BJ (cell line): ENCODE results near the gene MEX3C. TPM values are rescaled to one million over a fixed set of nuclear protein-coding genes. Genes with fewer than 3 reads are reported as not detected.

Source experiments
- CTCF ChIA-PET: fragments of 350-600 bp; formaldehyde crosslinking; extraction: SDS; loops from one replicate; lab custom pipeline; 2021; ENCODE audit warnings: antibody characterized with exemption, inconsistent platforms; lab: Yijun Ruan, JAX
- POLR2A ChIA-PET: fragments of 300-600 bp; sonication (Branson Sonifier 250); formaldehyde crosslinking; extraction: SDS; loops from one replicate; lab custom pipeline; 2021; ENCODE audit warnings: antibody characterized with exemption; lab: Charles Lee
- DNase-seq: peaks from one replicate; pipeline ENCODE4 v3.0.0-alpha.2; 2011; ENCODE audit warnings: low read depth
- H3K27me3 ChIP-seq: 2 replicates; pipeline ENCODE4 v1.6.0; 2011; ENCODE audit warnings: low read length; ENCODE audit not compliant: control insufficient read depth, insufficient read depth
- H3K36me3 ChIP-seq: 2 replicates; pipeline ENCODE4 v1.5.1; 2011; ENCODE audit warnings: low read length; ENCODE audit not compliant: control insufficient read depth, insufficient read depth
- H3K4me3 ChIP-seq: 2 replicates; pipeline ENCODE4 v1.5.1; 2011; ENCODE audit warnings: low read depth, mild to moderate bottlenecking, control low read depth, low read length
- polyA plus RNA-seq: library from polyadenylated mRNA; depleted of rRNA; stranded (reverse); fragments of >200 nt; gene quantifications from 2 replicates; pipeline ENCODE4 v1.2.3, GENCODE V29; 2011
- TF ChIP-seq, protein P1 (sequence below): IDR thresholded peaks from 2 replicates; pipeline ENCODE4 v1.5.1; 2011; ENCODE audit warnings: low read depth, mild to moderate bottlenecking, control low read depth, inconsistent platforms, low read length, moderate library complexity; ENCODE audit not compliant: insufficient read depth

The MEX3C gene
- polyA plus RNA-seq, 1 experiment, result 34.4 TPM

DNA sequence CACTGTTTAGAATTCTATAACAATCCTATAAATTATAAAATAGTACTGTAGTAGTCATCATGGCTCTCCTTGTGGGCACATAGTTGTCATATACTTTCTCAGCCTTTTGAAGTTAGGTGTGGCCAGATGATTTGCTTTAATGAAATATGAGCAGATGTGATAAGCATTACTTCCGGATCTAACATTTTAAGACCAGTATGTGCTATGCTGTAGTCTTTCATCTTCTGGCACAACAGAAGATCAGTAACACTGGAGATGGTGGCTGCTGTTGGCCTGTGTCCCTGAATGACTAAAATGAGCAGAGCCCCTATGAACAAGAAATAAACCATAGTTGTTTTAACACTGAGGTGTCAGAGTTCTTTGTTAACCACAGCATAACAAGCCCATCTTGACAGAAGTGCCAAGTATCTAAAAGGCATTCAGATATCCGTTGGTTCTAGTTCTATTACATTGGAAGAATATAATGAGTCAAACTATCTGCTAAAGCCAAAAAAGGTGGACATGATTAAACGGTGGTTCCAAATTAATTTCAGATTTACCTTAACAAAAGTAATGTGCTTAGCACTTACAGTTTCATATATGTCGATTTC is 6.3 kb downstream of the MEX3C start:
- Histone ChIP-seq H3K4me3 (no peak overlapping the region), H3K36me3 (no peaks in the 10 kb centered on the region), H3K27me3 (no peaks in the 10 kb centered on the region)
- TF ChIP-seq, protein P1, sequence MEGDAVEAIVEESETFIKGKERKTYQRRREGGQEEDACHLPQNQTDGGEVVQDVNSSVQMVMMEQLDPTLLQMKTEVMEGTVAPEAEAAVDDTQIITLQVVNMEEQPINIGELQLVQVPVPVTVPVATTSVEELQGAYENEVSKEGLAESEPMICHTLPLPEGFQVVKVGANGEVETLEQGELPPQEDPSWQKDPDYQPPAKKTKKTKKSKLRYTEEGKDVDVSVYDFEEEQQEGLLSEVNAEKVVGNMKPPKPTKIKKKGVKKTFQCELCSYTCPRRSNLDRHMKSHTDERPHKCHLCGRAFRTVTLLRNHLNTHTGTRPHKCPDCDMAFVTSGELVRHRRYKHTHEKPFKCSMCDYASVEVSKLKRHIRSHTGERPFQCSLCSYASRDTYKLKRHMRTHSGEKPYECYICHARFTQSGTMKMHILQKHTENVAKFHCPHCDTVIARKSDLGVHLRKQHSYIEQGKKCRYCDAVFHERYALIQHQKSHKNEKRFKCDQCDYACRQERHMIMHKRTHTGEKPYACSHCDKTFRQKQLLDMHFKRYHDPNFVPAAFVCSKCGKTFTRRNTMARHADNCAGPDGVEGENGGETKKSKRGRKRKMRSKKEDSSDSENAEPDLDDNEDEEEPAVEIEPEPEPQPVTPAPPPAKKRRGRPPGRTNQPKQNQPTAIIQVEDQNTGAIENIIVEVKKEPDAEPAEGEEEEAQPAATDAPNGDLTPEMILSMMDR, result no peak
- no peak for DNase-seq
- POLR2A ChIA-PET, result no interaction called here
- CTCF ChIA-PET, result interaction anchor here (1.0 kb wide), 1 partner anchor 83 kb away, joined by 3 read pairs; no protein-coding TSS in a partner anchor

- no peak for DNase-seq
- H3K4me3 ChIP-seq, result no peak overlapping the region
- H3K36me3 ChIP-seq, result no peaks in the 10 kb centered on the region
- TF ChIP-seq, protein P1, result no peak
- CTCF ChIA-PET, result no interaction called here
- H3K27me3 ChIP-seq, result no peaks in the 10 kb centered on the region
- POLR2A ChIA-PET, result no interaction called here
These were observed 7.5 kb downstream of the MEX3C start for GRCh38 chr18:51190000-51190399.

DNA sequence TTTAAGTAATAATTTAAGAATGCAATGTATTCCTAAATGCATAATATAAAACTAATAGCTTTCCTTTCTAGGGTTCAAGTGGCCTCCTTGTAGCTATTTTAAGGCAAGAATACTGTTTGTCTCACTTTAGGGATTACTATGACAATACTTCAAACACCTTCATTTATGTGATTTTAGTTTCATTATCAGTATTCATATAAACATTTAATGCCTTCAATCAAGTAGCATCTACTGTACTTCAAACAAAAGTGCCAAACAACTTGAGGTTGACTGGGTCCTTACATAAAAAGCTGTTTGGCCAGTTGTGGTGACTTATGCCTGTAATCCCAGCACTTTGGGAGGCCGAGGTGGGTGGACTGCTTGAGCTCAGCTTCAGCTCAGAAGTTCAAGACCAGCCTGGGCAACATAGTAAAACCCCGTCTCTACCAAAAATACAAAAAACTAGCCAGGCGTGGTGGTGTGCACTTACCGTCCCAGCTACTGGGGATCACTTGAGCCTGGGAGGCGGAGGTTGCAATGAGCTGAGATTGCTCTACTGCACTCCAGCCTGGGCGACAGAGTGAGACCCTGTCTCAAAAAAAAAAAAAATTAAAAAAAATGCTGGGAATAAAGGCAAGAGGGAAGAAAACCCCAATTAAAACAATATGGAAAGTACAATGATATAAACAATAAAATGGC is 9.3 kb downstream of the MEX3C start:
- Histone ChIP-seq H3K4me3 (no peak overlapping the region), H3K36me3 (no peaks in the 10 kb centered on the region), H3K27me3 (no peaks in the 10 kb centered on the region)
- ChIA-PET CTCF (no interaction called here), POLR2A (no interaction called here)
- DNase-seq, result no peak
- TF ChIP-seq, protein P1, result no peak

DNA sequence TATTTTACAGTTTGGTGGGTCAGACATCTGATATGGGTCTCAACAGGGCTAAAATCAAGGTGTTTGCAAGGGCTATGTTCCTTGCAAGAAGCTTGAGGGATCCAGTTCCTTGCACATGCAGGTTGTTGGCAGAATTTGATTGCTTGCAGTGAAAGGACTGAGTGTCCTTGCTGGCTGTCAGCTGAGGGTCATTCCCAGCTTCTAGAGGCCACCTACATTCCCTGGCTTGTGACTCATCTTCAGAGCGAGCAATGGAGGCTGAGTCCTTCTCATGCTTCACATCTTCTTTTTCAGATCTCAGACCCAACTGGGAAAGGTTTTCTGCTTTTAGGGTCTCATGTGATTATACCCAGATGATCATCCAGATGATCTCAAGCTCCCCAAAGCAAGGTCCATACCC is 12.4 kb downstream of the MEX3C start:
- H3K27me3 ChIP-seq, result no peaks in the 10 kb centered on the region
- no peak for DNase-seq
- TF ChIP-seq, protein P1, result no peak
- H3K4me3 ChIP-seq, result no peak overlapping the region
- H3K36me3 ChIP-seq, result no peaks in the 10 kb centered on the region
- POLR2A ChIA-PET, result no interaction called here
- CTCF ChIA-PET, result no interaction called here

GRCh38 chr18:51184091-51184457 is 13.4 kb downstream of the MEX3C start:
- CTCF ChIA-PET, result interaction anchor here (1.4 kb wide), 1 partner anchor 19 kb away, joined by 3 read pairs; no protein-coding TSS in a partner anchor
- TF ChIP-seq, protein P1, result no peak
- POLR2A ChIA-PET, result no interaction called here

More at GRCh38 chr18:51184091-51184457, 13.4 kb downstream of the MEX3C start:
- DNase-seq, result no peak
- Histone ChIP-seq H3K36me3 (no peaks in the 10 kb centered on the region), H3K4me3 (no peak overlapping the region), H3K27me3 (no peaks in the 10 kb centered on the region)
